ENCODE results near the gene SPG7.

GRCh38 chr16:89478576-89479221 is 29.5 kb upstream of the SPG7 start:
- TF ChIP-seq CTCF (IDR thresholded peaks at IDR 0.05; ENCODE audit: low read depth, low read length) (no peak), MYC (IDR thresholded peaks at IDR 0.05; ENCODE audit: low read depth, low read length) (no peak), POLR2A (IDR thresholded peaks at IDR 0.05; ENCODE audit: extremely low read depth, insufficient read length) (no peak)

Measured in NB4 (cell line).